ENCODE measurements around the gene TFPI2. TPM values are rescaled to one million over a fixed set of nuclear protein-coding genes. Genes with fewer than 3 reads are reported as not detected.
"Not testable (repeated sequence)": the region's sequence is repeated elsewhere in the genome, so short reads cannot be mapped to it uniquely, and the experiment has no call there.

The TFPI2 gene, protein sequence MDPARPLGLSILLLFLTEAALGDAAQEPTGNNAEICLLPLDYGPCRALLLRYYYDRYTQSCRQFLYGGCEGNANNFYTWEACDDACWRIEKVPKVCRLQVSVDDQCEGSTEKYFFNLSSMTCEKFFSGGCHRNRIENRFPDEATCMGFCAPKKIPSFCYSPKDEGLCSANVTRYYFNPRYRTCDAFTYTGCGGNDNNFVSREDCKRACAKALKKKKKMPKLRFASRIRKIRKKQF
- 10 to 100 TPM; 11.3 to 15.0 (median 13.7) TPM for polyA plus RNA-seq (ENCODE audit: insufficient read length in 3 of 3)

DNA sequence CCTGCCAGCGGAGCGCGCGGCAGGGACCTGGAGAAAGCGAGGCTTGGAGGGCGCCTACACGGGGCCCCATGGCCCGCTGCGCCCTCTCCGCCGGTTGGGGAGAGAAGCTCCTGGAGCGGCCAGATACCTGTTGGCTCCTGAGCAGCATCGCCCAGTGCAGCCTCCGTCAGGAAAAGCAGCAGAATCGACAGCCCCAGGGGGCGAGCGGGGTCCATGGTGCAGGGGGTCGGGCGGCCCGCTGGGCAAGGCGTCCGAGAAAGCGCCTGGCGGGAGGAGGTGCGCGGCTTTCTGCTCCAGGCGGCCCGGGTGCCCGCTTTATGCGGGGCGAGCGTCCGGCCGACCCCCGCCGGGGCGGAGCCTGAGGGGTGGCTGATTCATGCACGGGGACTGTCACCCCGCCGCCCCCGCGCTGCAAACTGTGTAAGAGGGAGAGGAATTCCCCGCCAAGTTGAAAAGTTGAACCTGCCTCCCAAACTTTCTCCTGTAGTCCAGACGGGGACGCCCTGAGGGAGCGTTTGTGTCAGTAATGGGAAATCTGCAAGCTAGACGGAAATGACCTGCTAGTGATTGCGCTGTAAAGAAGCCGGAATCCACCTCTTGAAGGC, at the start of gene TFPI2:
TFPI2 (minus strand) TSS at position 290 of the 605 bp plus-strand sequence; CDS start at position 215, 75 bp downstream.
- DNase-seq (ENCODE audit: low read depth in 3 of 3, low spot score in 2 of 3): peak; percentile 31 to 56 (median 33)

DNA sequence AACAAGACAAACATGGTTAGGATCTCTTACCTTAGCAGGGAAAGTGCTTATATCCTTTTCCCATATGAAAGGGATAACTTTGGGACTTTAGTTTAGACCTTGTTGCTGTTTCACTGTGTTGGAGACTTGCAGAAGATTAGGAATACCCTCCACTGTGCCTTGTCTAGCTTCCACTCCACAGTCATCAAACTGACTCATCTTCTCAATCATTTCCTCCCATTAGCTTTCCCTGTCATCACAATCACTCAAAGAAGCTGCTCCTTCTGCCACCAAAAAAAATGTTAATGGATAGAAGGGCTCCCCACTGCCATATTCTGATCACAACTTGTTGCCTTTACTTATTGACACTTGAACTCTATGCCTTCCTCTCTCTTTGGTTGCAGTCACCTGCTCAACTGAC, 47.7 kb upstream of the TFPI2 start:
- no peak for DNase-seq (ENCODE audit: low read depth in 3 of 3, low spot score in 2 of 3)

DNA sequence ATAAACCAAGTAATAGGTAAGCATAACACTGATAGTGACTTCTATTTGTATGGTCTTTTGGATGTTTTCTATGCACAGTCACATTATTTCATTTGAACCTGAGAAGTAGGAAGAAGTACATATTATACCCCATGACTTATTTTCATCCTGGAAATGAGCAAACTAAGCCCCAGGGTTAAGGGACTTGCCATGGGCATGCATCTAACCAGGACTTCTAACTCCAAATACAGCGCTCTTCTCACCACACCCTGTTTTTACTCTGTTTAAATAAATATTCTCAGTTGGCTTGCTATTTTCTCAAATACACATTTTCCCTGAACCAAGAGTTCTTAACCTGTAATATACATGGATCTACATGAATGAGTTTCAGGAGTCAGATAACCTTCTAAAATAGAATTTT, 47.3 kb upstream of the TFPI2 start:
- DNase-seq (ENCODE audit: low read depth in 3 of 3, low spot score in 2 of 3): no peak

DNA sequence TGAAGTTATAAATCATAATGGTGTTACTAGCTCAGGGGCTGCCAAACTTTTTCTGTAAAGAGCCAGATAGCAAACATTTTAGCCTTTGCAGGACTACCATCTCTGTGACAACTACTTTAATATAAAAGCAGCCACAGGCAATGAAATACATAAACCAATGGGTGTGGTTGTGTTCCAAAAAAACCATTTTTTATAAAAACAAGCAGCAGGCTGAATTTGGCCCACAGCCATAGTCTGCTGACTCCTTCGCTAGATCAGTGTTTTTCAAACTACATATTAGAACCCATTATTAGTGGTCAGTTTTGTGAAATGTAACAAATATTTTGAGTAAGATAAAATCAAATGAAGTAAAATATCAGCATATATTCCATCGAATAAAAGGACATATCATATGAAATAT, 44.5 kb upstream of the TFPI2 start:
- DNase-seq (ENCODE audit: low read depth in 3 of 3, low spot score in 2 of 3): no peak

DNA sequence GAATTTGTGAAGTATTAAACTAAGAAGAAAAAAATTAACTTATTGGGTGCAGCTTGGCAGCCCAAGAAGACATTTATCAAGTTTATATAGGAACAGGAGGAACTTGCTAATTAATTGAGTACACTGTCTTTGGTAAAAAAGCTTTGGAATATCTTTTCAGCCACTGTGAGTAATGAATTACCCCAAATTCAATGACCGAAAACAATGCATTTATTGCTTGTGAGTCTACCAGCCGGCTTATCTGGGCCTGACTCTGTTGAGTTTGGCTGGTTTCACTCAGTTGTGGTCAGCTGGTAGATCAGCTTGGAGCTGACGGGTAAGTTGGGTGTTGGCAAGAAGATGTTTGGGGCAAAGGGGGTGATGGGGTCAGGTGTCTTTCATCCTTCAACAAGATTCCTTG, 42.6 kb upstream of the TFPI2 start:
- DNase-seq (ENCODE audit: low read depth in 3 of 3, low spot score in 2 of 3): no peak

DNA sequence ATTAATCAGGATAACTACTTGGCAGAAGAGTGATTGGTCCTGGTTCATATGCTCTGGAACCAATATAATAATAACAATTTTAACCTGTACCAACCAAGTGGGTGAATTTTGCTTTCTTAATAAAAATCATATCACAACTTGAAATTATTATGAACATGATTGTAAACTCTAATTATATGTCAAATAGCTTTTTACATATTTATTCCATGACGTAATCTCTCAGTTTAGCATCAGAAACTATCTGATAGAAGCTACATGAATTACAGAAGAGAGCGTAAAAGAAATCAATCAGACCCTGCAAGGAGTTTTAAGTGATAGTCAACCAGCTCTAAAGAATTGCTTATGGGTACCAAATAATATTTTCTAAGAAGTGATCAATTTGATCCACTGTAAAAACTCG, 41.1 kb upstream of the TFPI2 start:
- DNase-seq (ENCODE audit: low read depth in 3 of 3, low spot score in 2 of 3): no peak

DNA sequence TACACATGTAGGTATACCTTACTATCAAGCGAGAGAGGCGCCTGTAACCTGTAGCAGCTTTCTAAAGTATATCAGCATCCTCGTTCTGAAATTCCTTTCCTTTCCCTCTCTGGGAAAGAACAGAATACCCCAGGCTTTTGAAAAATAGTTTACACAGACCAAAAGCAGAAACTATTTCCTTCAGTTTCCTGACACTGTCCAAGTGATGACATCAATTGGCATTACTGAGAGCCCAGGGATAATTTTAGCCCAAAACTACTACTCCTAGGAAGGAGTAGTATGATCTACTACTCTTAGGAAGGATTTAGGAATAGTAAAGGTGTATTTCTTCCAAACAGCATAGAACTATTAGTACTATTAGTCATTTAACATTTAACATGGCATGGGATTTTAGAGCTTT, 37.0 kb upstream of the TFPI2 start:
- DNase-seq (ENCODE audit: low read depth in 3 of 3, low spot score in 2 of 3): no peak

DNA sequence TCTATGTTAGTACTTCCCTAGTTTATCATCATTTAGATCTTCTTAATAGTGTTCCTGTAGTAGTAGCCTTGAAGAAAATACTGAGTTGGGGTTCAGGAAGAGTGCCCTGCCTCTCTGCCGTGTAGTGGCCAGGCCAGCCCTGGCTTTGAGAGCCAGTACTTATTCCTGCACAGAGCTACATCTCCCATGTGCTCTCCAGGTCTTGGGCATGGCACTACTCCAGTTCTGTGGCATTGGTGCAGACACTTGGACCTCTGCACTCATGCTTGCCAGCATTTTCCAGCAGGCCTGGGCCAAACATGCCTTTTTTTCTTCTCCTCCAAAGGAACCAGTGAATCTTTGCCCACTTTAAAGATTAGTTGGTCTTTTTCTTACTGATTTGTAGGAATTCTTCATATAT, 36.2 kb upstream of the TFPI2 start:
- no peak for DNase-seq (ENCODE audit: low read depth in 3 of 3, low spot score in 2 of 3)

DNA sequence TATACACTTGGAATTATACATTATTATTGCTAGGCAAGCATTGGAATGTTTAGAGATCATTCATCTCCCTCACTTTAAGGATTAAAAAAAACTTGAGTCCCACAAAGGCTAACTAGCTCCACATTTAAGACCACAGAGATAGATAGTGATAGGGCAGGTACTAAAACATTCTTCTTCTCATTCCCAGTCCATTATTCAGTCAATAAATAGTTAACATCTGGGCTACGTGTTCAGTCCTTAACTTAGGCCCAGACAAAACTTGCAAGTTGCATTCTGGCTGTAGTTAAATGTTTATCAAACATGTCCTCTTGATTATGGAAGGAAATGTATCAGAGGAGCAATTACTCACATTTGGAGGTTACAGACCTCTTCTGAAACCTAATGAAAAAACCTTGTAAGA, 33.4 kb upstream of the TFPI2 start:
- DNase-seq (ENCODE audit: low read depth in 3 of 3, low spot score in 2 of 3): no peak

DNA sequence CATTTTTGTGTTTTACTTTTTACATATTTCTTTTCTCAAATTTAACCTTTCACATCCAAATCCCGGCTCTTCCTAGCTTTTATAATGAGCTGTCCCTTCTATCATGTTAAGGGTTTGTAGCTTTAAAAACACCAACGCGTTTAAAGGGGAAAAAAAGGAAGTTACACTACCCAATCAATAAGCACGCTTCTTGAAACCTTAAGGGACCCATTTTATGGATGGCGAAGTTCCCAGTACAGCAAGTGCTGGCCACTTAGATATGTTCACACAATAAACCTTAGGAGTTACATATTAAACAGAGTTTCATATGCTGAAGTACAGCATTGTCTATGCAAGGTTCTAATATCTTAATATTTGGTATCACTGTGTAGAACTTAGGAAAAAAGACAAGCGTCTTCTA, 32.7 kb upstream of the TFPI2 start:
- DNase-seq (ENCODE audit: low read depth in 3 of 3, low spot score in 2 of 3): no peak

DNA sequence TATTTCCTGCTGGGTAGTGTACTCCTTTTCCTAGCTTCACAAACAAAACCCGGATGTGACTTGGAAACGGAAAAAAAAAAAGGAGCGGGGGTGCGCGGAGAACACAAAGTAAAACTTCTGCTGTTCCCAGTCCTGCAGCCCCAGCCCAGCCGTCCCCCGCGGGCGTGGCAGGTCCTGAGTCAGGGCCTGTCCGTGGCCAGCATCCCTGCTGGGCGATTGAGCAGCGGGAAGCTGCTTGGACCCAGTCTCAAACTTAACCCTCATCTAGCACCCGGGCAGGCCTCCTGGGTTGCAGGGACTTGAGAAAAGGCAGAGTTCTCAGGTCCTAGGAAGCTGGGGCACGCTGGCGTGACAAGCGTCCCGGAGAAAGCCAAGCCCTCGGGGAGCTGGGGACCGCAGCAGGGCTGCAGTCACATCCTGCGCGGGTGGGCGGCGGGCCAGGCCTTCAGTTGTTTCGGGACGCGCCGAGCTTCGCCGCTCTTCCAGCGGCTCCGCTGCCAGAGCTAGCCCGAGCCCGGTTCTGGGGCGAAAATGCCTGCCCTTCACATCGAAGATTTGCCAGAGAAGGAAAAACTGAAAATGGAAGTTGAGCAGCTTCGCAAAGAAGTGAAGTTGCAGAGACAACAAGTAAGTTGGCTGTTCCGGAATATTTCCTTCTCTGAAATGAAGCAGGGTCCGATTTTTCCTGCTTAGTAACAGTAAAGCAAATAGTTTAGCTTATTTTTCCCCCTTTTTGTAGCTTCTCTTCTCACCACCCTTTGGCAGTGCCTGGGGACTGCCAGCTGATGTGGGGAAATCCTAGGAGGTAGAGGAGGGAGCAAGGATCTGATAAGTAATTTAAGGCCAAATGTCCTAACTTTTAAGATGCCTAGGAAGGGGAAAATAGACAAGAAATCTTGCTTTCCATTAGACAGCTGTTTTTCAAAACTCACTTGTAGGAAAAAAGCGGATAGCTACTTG, 31.3 kb upstream of the TFPI2 start, which contains the start of gene GNG11:
GNG11 (plus strand) TSS at position 129 of the 960 bp plus-strand sequence; CDS start at position 532, 403 bp downstream.
- peak; percentile 54 to 69 (median 60) for DNase-seq (ENCODE audit: low read depth in 3 of 3, low spot score in 2 of 3)

DNA sequence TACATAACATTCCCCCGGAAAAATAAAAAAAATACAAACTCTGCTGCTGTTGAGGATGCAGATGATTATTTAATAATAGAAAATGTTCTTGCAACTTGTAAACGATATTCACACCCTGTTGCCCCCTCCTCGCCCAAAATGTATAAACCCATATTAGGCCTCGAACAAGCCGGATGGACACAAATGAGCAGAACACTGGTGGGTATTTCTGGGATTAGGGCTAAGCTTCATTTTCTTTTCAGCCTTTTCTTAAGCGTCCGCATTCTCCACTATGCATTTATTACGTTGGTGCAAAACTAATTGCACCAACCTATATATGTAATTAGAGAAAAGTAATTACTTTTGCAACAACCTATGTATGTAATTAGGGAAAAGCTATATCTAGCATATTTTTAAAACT, 30.6 kb upstream of the TFPI2 start:
- DNase-seq (ENCODE audit: low read depth in 3 of 3, low spot score in 2 of 3): no peak

DNA sequence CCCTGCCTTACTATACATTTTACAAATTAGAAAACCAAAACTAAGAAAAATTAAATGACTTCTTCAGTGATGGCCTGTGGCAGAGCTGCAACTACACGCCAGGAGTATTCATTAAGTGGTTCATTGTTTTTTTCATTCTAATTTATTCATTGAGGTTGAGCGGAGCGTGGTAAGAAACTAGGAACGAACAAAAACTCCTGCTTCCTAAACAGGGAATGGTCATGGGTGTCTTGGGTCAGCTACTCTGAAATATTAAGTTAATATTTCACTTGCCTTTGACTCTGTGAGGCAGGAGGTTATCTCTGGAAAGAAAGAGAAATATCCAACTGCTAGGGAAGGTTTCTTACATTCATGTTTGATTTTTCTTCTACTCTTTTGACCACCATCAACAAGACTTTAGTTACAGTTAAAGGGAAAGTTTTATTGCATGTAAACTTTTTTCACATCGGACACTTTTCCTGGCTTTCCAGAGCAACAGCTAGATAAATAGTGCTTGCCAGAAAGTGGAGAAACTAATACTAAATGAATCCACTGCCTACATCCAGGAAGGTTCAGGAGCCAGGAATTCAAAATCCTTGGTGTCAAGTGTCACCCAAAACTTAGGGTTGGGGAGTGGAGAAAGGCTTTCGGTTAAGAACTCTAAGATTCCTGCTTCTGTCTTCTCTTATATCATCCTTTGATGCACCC, 30.1 kb upstream of the TFPI2 start:
- no peak for DNase-seq (ENCODE audit: low read depth in 3 of 3, low spot score in 2 of 3)

DNA sequence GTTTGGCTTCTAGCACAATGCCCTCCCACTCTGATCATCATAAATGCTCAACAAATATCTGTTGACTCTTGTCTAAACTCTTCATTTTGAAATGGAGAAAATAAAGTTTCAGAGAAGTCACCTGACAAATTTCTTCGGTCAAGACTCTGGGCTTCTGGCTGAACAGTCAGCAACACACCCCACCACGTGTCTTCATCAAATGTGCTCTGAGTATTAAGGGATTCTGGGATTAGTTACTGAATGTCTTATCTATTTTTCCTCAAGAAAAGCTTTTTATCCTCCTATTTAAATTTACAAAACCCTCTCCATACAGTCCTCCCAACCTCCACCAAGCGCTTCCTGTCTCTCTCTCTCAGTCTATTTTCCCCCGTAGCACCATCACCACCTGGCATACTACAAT, 25.8 kb upstream of the TFPI2 start:
- not testable (repeated sequence) for DNase-seq (ENCODE audit: low read depth in 3 of 3, low spot score in 2 of 3)

DNA sequence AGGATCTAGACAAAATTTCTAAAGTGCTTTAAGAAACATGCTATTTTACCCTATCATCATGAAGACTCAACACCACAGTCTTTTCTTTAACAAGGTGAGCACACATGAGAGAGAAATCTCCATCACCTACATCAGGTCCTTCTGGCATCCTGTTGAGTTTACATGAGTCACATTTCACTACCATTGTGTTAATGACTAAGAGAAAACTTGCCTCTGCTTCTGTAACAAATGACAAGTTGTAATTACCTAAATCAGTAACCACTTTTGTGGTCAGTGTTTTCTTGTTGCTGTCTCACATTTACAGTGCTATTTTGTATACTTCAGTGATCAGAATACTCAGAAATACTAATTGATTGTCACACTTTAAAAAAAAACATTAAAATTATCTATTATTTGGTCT, 25.3 kb upstream of the TFPI2 start:
- DNase-seq (ENCODE audit: low read depth in 3 of 3, low spot score in 2 of 3): not testable (repeated sequence)

DNA sequence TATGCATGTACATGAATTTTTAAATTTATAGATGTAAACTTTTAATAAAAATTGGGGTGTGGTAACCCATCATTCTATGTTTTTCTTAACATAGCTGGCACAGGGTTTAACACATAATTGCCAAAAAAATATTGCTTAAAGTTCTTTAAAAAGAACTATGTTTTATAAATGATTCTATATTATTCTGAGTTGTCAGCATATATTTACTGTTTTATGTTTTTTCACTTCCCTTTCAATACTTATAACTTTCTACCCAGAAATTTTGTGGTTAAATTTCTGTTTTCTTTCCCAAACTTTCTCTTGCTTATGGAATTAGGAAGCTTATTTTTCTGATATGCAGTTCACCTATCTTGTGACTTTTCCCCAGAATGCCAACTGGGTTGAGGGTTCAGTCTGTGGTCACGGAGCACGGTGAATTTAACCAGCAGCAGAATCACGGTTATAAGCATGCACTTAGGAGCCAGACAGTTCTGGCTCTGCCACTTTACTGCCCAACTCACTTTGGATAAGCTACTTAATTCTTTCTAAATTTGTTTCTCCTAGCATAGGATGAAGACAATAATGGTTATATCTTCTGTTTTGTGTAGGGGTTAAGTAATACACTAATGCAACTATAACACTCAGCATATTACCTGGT, 24.8 kb upstream of the TFPI2 start:
- not testable (repeated sequence) for DNase-seq (ENCODE audit: low read depth in 3 of 3, low spot score in 2 of 3)

DNA sequence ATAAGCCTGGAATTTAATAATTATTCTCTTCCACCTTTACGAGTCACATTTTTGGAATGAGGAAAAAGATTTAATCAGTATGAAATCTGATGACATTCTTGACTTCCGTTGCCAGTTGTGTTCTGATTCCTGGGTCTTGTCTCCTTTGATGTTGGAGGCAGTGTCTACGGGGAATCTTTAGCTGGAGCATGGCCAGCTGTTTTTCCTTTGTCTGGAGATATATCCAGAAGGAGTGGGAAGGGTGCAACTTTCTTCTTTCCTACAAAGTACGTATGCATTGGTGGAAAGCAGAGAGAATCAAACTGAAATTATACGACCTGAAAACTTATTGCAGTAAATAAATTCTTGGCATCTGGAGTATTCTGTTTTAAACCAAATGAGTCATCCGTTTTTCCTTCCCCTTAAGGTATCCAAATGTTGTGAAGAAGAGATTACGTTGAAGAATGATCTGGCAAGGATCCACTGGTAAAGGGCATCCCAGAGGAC, 24.1 kb upstream of the TFPI2 start:
- no peak for DNase-seq (ENCODE audit: low read depth in 3 of 3, low spot score in 2 of 3)

DNA sequence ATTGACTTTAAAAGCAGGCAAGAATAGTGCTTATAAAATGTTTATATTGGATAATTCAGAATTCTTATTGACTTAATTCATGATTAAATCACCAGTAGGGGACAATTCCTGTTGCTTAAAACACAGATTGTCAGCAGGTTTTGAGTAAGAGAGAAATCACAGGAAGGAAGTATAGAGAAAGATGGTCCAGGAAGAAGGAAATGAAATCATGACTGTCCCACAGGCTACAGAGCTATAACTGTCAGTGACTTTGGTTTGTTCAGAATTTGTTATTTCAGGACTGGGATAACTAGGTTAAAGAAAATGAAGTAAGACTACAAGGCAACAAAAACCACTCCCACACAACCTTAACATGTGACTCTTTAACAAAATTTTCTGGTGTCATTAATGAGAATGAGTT, 22.6 kb upstream of the TFPI2 start:
- DNase-seq (ENCODE audit: low read depth in 3 of 3, low spot score in 2 of 3): no peak

DNA sequence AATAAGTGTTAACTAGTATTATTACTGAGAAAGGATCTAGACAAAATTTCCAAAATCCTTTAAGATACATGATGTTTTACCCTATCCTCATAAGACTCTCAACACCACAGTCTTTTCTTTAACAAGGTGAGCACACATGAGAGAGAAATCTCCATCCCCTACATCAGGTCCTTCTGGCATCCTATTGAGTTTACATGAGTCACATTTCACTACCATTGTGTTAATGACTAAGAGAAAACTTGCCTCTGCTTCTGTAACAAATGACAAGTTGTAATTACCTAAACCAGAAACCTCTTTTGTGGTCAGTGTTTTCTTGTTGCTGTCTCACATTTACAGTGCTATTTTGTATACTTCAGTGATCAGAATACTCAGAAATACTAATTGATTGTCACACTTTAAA, 21.1 kb upstream of the TFPI2 start:
- DNase-seq (ENCODE audit: low read depth in 3 of 3, low spot score in 2 of 3): not testable (repeated sequence)

DNA sequence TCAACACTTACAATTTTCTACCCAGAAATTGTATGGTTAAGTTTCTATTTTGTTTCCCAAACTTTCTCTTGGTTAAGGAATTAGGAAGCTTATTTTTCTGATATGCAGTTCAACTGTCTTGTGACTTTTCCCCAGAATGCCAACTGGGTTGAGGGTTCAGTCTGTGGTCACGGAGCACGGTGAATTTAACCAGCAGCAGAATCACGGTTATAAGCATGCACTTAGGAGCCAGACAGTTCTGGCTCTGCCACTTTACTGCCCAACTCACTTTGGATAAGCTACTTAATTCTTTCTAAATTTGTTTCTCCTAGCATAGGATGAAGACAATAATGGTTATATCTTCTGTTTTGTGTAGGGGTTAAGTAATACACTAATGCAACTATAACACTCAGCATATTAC, 20.7 kb upstream of the TFPI2 start:
- DNase-seq (ENCODE audit: low read depth in 3 of 3, low spot score in 2 of 3): not testable (repeated sequence)

Measured in right renal cortex interstitium (tissue), 3 donors.